ENCODE results near the gene SHISAL2A. TPM values are rescaled to one million over a fixed set of nuclear protein-coding genes. Genes with fewer than 3 reads are reported as not detected.

The SHISAL2A gene
- total RNA-seq, 1 experiment from 2014 or later = 0.90 TPM

DNA sequence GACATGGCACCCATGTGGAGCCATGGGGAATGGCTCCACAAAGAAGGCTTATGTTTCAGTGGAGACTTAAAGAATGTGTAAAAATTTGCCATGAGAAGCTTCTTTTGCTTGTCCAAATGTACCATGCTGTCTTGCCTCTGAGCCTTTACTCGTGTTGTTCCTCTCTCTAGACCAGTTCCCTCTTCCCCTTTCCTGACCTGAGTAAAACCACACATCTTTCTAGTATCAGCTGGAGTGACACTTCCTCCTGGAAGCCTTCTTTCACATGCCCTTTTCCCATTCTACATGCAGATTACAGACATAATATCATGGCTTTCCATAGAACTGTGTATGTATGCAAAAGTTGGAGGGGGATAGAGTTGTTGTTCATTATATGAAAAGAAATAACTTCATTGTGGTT is 44.4 kb upstream of the SHISAL2A start:
- Histone ChIP-seq H3K23me2 (ENCODE audit: insufficient read length, low read depth, low read length, poor library complexity, severe bottlenecking) (no peaks in the 10 kb centered on the region), H3K79me1 (ENCODE audit: insufficient read depth, low read depth, low read length, poor library complexity, severe bottlenecking) (no peaks in the 10 kb centered on the region), H3K18ac (ENCODE audit: insufficient read length, low read depth, low read length) (no peak overlapping the region), H3K9me3 (ENCODE audit: control insufficient read depth, low read depth, low read length) (no peaks in the 10 kb centered on the region), H3K23ac (ENCODE audit: insufficient read length, low read depth, low read length) (no peak overlapping the region), H2BK5ac (ENCODE audit: insufficient read length, low read length) (no peak overlapping the region), H3K56ac (ENCODE audit: insufficient read length, low read depth, low read length) (no peak overlapping the region), H2BK12ac (ENCODE audit: insufficient read length, low read depth, low read length) (no peak overlapping the region), H2AFZ (ENCODE audit: low read length) (no peak overlapping the region), H2AK5ac (ENCODE audit: insufficient read length, low read length) (no peak overlapping the region), H2BK15ac (ENCODE audit: low read depth, low read length) (no peak overlapping the region), H3K27me3 (ENCODE audit: insufficient read depth, low read length) (no peaks in the 10 kb centered on the region), H3T11ph (ENCODE audit: low read length) (no peak overlapping the region), H3K4me1 (ENCODE audit: insufficient read depth, low read length) (no peaks in the 10 kb centered on the region), H3K9ac (ENCODE audit: extremely low read depth, insufficient read length, low read length) (no peak overlapping the region), H4K20me1 (ENCODE audit: control insufficient read depth, insufficient read depth, insufficient read length) (no peaks in the 10 kb centered on the region), H4K8ac (replicated peaks; ENCODE audit: insufficient read length, low read depth, low read length) (no peak overlapping the region), H3K27ac (ENCODE audit: insufficient read length, low read depth, low read length) (no peak overlapping the region), H2BK20ac (ENCODE audit: low read depth, low read length, poor library complexity, severe bottlenecking) (no peak overlapping the region), H2BK120ac (ENCODE audit: low read depth, low read length, poor library complexity, severe bottlenecking) (no peak overlapping the region), H3K4ac (ENCODE audit: low read depth, low read length) (no peak overlapping the region), H3K14ac (ENCODE audit: insufficient read depth, low read length) (no peak overlapping the region), H3K79me2 (ENCODE audit: insufficient read depth, low read length) (no peaks in the 10 kb centered on the region), H3K4me2 (ENCODE audit: insufficient read depth, insufficient read length, low read length) (no peak overlapping the region), H4K91ac (ENCODE audit: insufficient read length, low read depth, low read length) (no peak overlapping the region), H4K5ac (ENCODE audit: insufficient read length, low read depth, low read length) (no peak overlapping the region)
- no peaks in the 10 kb centered on the region for H3K27me3 Mint-ChIP-seq (ENCODE audit: low read depth)
- H3K9me3 Mint-ChIP-seq = no peaks in the 10 kb centered on the region
- no peak overlapping the region for H3K4me3 Mint-ChIP-seq
- no CpG with 5 or more reads among the region's 1 CpG for WGBS (ENCODE audit: extremely low coverage, insufficient read length, low lambda C conversion rate)
- DNase-seq = no peak
- H3K36me3 Mint-ChIP-seq (ENCODE audit: insufficient read depth in 1 of 3, low read depth in 3 of 3) = no peaks in the 10 kb centered on the region
- H3K4me1 Mint-ChIP-seq = peaks cover 14 to 26% of the 10 kb centered on the region in 2 experiments
- no peak for TF ChIP-seq CTCF (conservative IDR thresholded peaks at IDR 0.05)
- no peak overlapping the region for H3K27ac Mint-ChIP-seq

Measured in H9 (cell line).